Fibroblast of the aortic adventitia (primary cell): Measurements from ENCODE around the gene EFHD2. TPM values are rescaled to one million over a fixed set of nuclear protein-coding genes. Genes with fewer than 3 reads are reported as not detected.

ENCODE experiments used
- DNase-seq: peaks from one replicate; pipeline ENCODE4 v3.0.0-alpha.2; 2010; ENCODE audit warnings: low read depth
- H3K4me3 ChIP-seq: 2 replicates; pipeline ENCODE4 v1.5.1; 2011; ENCODE audit warnings: low read depth, mild to moderate bottlenecking, control low read depth, low read length, moderate library complexity
- CTCF ChIP-seq: IDR thresholded peaks from 2 replicates; pipeline ENCODE4 v1.5.1; 2011; ENCODE audit warnings: mild to moderate bottlenecking, low read length, control low read depth, inconsistent platforms; ENCODE audit not compliant: insufficient read depth
- total RNA-seq: library from RNA; depleted of rRNA; stranded (reverse); fragments of >200 nt; gene quantifications from 2 replicates; pipeline ENCODE4 v1.2.3, GENCODE V29; 2012; ENCODE audit warnings: low replicate concordance

EFHD2 gene
- total RNA-seq, 1 donor, result 28.1 TPM

- TF ChIP-seq CTCF, result no peak
- no peak for DNase-seq
- H3K4me3 ChIP-seq, result no peak overlapping the region
Observed at GRCh38 chr1:15440357-15440756, 30.7 kb downstream of the EFHD2 start.

GRCh38 chr1:15441247-15441646, 31.6 kb downstream of the EFHD2 start:
- TF ChIP-seq CTCF, result no peak
- no peak for DNase-seq
- no peak overlapping the region for H3K4me3 ChIP-seq

GRCh38 chr1:15442119-15442518, 32.4 kb downstream of the EFHD2 start:
- DNase-seq, result no peak
- no peak overlapping the region for H3K4me3 ChIP-seq
- no peak for TF ChIP-seq CTCF

GRCh38 chr1:15442759-15443158, 33.1 kb downstream of the EFHD2 start:
- TF ChIP-seq CTCF, result no peak
- no peak for DNase-seq

GRCh38 chr1:15443281-15443680, 33.6 kb downstream of the EFHD2 start:
- DNase-seq, result no peak
- no peak overlapping the region for H3K4me3 ChIP-seq
- TF ChIP-seq CTCF, result no peak

More at GRCh38 chr1:15442759-15443158, 33.1 kb downstream of the EFHD2 start:
- H3K4me3 ChIP-seq, result no peak overlapping the region

- no peak for TF ChIP-seq CTCF
- no peak for DNase-seq
- H3K4me3 ChIP-seq, result no peak overlapping the region
Observed at GRCh38 chr1:15444468-15445389, 35.0 kb downstream of the EFHD2 start.
